GM19099 (cell line): Measurements from ENCODE around the gene LSP1.

Experiments
- POLR2A ChIP-seq: IDR thresholded peaks from 3 replicates; pipeline ENCODE4 v1.6.1; 2011; ENCODE audit warnings: low read depth; ENCODE audit not compliant: insufficient read length; ENCODE audit errors: extremely low read depth

LSP1 gene

DNA sequence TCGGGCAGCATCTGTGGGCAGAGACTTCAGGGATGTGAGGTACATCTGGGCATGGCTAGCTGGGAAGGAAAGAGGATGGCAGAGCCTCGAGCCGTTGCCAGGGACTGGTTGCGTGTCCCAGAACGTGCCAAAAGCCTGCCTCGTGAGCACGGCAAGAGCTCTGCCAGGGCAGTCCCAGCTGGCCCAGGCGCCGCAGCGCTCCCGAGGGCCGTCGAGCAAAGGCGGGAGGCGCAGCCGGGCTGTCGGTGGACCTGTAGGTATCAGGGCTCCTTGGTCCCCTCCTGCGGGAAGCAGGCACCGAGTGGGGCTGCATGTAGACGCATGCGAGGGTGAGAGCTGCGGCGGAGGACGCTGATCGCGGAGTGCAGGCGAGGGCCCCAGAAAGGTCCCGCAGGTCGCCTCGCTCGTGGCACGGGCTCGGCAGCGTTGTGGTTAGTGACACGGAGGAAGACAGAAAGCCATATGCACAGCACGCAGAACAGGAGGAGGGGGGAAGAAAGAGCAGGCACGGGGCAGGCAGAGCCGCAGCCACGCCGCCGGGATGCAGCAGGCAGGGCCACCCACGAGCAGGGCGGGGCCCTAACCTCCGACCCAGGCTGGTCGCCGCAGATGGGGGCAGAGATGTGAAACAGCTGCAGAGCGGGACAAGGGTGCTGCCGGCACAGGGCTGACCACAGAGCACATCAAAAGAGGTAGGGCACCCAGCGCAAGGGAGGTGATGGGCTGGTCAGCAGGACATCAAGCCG is 18.0 kb downstream of the LSP1 start:
- no peak for TF ChIP-seq POLR2A

- no peak for TF ChIP-seq POLR2A
Observed at GRCh38 chr11:1871531-1871930, 18.6 kb downstream of the LSP1 start.

GRCh38 chr11:1872267-1872985 is 19.5 kb downstream of the LSP1 start:
- TF ChIP-seq POLR2A, result no peak

DNA sequence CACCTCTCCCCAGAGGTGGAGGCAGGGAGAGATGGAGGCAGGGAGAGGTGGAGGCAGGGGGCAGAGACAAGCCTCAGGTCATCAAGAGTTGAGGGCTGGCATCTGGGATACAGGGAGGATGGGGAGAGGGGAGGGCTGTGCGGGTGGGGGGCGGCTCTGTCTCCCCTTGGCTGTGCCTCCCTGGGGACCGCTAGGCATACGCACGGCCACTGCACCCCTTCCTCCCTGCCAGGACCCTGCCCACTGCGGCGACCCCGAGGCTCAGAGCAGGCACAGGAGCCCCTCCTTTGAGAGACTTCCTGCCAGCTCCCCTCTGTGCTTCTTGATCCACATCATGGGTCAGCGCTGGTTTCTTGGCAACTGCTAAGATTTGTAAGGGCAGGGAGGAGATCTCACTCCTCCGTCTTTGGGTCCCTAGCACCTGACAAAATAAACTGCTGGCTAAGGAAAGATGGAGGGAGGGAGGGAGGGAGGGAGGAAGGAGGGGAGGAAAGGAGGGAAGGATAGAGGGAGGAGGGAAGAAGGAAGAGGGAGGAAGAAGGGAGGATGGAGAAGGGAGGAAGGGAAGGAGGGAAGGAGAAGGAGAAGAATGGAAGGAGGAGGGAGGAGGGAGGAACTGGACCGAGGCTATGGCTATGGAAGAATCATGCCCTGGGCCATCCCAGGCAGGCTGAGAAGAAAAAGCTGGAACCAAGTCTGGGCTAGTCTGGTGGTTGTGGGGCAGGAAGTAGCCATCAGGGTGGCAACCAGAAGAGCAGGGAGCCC is 20.3 kb downstream of the LSP1 start:
- TF ChIP-seq POLR2A, result no peak

DNA sequence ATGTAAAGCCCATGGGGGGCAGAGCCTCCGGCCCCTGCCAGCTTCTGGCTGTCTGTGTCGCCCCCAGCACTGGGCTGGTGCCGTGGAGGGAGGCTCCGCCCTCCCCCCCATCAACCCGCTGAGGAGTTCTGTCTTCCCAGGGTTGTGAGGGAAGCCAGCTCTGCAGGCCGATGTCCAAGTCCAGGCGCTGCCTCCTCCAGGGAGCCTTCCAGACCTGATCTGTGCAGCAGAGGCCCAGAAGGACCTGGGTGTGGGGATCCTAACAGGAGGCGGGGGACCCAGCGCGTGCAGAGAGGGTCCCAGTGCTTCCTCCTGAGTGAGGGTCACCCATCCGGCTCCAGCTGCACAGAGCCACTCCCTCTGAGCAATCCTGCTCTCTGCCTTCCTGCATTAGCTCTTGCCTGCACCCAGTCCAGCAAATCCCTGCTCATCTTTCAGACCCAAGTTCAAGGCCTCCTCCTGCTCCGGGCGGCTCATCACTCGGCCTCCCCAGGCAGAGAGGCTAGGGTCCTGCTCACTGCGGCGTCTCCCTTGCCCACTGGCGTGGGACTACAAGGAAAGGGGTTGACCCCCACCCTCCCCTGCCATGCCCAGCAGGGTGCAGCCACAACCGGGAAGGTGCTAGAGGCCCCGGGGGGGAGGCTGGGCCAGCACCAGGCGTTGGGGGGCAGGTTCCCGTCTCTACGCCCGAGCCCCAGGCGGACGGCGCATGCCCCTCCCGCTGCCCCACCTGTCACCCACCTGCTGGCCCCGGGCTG is 22.4 kb downstream of the LSP1 start:
- TF ChIP-seq POLR2A, result no peak

DNA sequence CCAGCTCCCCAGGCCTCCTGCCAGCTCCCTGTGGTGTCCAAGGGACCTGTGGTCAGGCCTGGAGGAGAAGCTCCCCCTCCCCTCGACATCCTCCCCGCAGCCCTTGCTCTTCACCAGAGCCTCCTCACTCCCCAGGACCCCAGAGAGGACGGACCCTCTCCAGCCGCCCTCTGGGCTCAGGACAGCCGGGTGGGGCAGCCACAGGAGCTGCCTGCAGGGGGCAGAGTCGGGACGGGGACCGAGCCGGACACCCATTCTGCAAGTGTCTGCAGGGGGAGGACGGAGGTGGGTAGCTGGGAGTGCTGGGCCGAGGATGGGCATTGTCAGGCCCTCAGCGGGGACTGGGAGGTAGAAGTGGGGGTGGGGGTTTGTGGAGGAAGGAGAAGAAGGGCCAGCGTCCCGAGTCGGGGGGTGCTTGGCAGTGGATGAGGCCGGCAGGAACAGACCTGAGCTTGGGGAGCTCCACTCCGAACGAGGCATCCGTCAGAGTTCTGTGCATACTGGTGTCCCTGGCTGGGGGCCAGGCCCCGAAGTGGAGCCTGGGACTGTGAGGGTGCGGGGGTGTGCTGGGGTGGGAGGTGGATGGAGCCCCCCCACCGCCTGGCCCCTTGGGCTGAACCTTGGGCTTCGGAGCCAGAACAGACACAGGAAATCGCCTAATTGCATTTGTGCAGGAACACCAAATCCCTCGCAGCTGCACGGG is 23.6 kb downstream of the LSP1 start:
- no peak for TF ChIP-seq POLR2A

- TF ChIP-seq POLR2A, result no peak
Observed at GRCh38 chr11:1877211-1878136, 24.6 kb downstream of the LSP1 start.

GRCh38 chr11:1878137-1879031 is 25.5 kb downstream of the LSP1 start:
- no peak for TF ChIP-seq POLR2A

GRCh38 chr11:1879342-1879940 is 26.6 kb downstream of the LSP1 start:
- TF ChIP-seq POLR2A, result no peak

DNA sequence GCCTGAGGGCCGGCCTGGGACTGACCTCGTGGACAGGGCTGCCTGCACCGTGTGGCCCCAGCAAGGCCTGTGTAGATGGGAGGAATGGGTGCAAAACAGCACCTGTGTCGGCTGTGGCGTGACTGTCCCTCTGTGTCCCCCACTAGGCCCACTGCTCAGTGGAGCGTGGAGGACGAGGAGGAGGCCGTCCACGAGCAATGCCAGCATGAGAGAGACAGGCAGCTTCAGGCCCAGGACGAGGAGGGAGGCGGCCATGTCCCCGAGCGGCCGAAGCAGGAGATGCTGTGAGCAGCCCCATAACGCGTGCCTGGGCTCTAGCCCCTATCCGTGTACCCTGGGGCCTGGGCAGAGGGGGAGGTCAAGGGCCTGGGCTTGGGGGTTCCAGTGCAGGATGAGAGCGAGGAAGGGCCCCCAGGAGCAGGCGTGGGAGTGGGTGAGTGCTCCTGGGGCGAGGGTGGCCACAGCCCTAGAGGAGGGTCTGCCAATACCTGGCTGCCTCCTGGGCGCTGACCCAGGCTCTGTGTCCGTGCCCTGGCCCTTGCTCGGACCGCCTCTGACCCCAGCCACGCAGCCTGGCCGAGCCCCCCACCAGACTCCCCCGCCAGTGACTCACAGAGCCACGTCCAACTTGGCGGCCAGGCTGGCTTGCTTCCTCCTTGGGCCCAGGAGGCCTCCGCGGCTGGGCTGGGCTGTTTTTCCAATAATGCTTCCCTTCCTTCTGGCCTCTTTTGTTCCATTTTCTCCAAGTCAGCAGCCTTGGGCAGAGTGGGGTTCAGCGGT is 27.2 kb downstream of the LSP1 start:
- no peak for TF ChIP-seq POLR2A

DNA sequence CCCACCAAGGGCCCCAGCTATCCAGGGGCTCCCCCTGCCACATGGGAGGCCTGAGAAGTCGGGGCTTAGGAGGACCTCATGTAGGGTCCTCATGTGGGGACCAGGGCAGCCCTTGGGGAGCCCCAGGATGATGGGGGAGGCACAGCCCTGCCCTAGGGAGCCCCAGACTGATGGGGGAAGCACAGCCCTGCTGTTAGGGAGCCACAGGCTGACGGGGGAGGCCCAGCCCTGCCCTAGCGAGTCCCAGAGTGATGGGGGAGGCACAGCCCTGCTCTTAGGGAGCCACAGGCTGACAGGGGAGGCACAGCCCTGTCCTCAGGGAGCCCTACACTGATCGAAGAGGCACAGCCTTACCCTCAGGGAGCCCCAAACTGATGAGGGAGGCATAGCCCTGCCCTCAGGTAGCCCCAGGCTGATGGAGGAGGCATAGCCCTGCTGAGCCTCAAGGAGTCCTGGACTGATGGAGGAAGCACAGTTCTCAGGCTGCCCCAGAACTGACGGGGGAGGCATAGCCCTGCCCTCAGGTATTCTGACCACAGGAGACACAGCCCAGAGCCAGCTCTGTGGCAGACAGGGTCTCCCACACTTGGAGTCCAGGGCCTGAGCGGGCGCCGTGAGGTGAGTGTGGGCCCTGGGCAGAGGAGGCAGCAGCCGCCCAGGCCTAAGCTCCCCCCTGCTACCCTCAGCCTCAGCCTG is 28.0 kb downstream of the LSP1 start:
- TF ChIP-seq POLR2A, result no peak
